ENCODE data around the gene DBF4.
"Not testable (repeated sequence)": the region's sequence is repeated elsewhere in the genome, so short reads cannot be mapped to it uniquely, and the experiment has no call there.

The DBF4 gene

GRCh38 chr7:87875151-87876039 is 898 bp upstream of the DBF4 start:
- ATAC-seq (peak; percentile 6), DNase-seq (no peak)
- peak overlapping the region in 1 of 2 donors; percentile 87 for H3K27ac Mint-ChIP-seq
- no peaks in the 10 kb centered on the region for H3K27me3 Mint-ChIP-seq
- H3K4me1 Mint-ChIP-seq = peaks cover 40% of the 10 kb centered on the region
- H3K9me3 Mint-ChIP-seq = peaks cover 14 to 21% of the 10 kb centered on the region in 2 donors
- H3K4me3 Mint-ChIP-seq = peak overlapping the region; percentile 85 to 98

- Mint-ChIP-seq H3K27ac (peak overlapping the region; percentile 98), H3K4me3 (peak overlapping the region; percentile 85 to 98), H3K4me1 (peaks cover 54% of the 10 kb centered on the region), H3K27me3 (no peaks in the 10 kb centered on the region), H3K9me3 (peaks cover 10 to 12% of the 10 kb centered on the region in 2 donors)
- ATAC-seq (peak; percentile 32), DNase-seq (peak in 1 of 2 donors; percentile 47)
Observed at GRCh38 chr7:87876869-87877234, 559 bp downstream of the DBF4 start.

- peaks cover 54% of the 10 kb centered on the region for H3K4me1 Mint-ChIP-seq
- peak overlapping the region; percentile 98 for H3K27ac Mint-ChIP-seq
- peak overlapping the region; percentile 85 to 98 for H3K4me3 Mint-ChIP-seq
- H3K9me3 Mint-ChIP-seq = peaks cover 4 to 7% of the 10 kb centered on the region in 2 donors
- ATAC-seq = no peak
- no peak for DNase-seq
- H3K27me3 Mint-ChIP-seq = no peaks in the 10 kb centered on the region
Observed at GRCh38 chr7:87877366-87878040, 1.2 kb downstream of the DBF4 start.

- H3K27me3 Mint-ChIP-seq = no peaks in the 10 kb centered on the region
- DNase-seq (no peak), ATAC-seq (no peak)
- peaks cover 47% of the 10 kb centered on the region for H3K4me1 Mint-ChIP-seq
- no peak overlapping the region for H3K27ac Mint-ChIP-seq
- no peaks in the 10 kb centered on the region for H3K9me3 Mint-ChIP-seq
- H3K4me3 Mint-ChIP-seq = peak overlapping the region; percentile 22 to 85
Observed at GRCh38 chr7:87878208-87878735, 2.0 kb downstream of the DBF4 start.

- no peak overlapping the region for H3K4me3 Mint-ChIP-seq
- H3K9me3 Mint-ChIP-seq = no peaks in the 10 kb centered on the region
- ATAC-seq = no peak
- H3K4me1 Mint-ChIP-seq = peaks cover 26% of the 10 kb centered on the region
- H3K27me3 Mint-ChIP-seq = no peaks in the 10 kb centered on the region
- DNase-seq = no peak
- no peak overlapping the region for H3K27ac Mint-ChIP-seq
Observed at GRCh38 chr7:87882151-87882937, 6.1 kb downstream of the DBF4 start.

- Mint-ChIP-seq H3K9me3 (no peaks in the 10 kb centered on the region), H3K4me1 (peaks cover 21% of the 10 kb centered on the region), H3K27ac (no peak overlapping the region), H3K4me3 (no peak overlapping the region), H3K27me3 (no peaks in the 10 kb centered on the region)
- no peak for DNase-seq
- ATAC-seq = no peak
Observed at GRCh38 chr7:87885018-87885417, 8.7 kb downstream of the DBF4 start.

GRCh38 chr7:87886875-87887274 is 10.6 kb downstream of the DBF4 start:
- H3K27me3 Mint-ChIP-seq = no peaks in the 10 kb centered on the region
- no peak for DNase-seq
- H3K4me1 Mint-ChIP-seq = peaks cover 5% of the 10 kb centered on the region
- no peaks in the 10 kb centered on the region for H3K9me3 Mint-ChIP-seq
- no peak for ATAC-seq
- no peak overlapping the region for H3K4me3 Mint-ChIP-seq
- no peak overlapping the region for H3K27ac Mint-ChIP-seq

- H3K9me3 Mint-ChIP-seq = no peaks in the 10 kb centered on the region
- H3K27ac Mint-ChIP-seq = no peak overlapping the region
- no peak for DNase-seq
- no peak for ATAC-seq
- no peak overlapping the region for H3K4me3 Mint-ChIP-seq
- H3K27me3 Mint-ChIP-seq = no peaks in the 10 kb centered on the region
- no peaks in the 10 kb centered on the region for H3K4me1 Mint-ChIP-seq
Observed at GRCh38 chr7:87895363-87895762, 19.1 kb downstream of the DBF4 start.

- ATAC-seq = no peak
- Mint-ChIP-seq H3K4me1 (no peaks in the 10 kb centered on the region), H3K27me3 (no peaks in the 10 kb centered on the region), H3K27ac (no peak overlapping the region), H3K4me3 (no peak overlapping the region), H3K9me3 (no peaks in the 10 kb centered on the region)
- no peak for DNase-seq
Observed at GRCh38 chr7:87899255-87899654, 23.0 kb downstream of the DBF4 start.

- ATAC-seq, DNase-seq, H3K4me3 Mint-ChIP-seq, H3K27me3 Mint-ChIP-seq, H3K27ac Mint-ChIP-seq, H3K9me3 Mint-ChIP-seq, H3K4me1 Mint-ChIP-seq: not testable (repeated sequence)
Observed at GRCh38 chr7:87907136-87907906, 31.0 kb downstream of the DBF4 start.

- not testable (repeated sequence) for H3K27me3 Mint-ChIP-seq, H3K9me3 Mint-ChIP-seq, H3K4me3 Mint-ChIP-seq, DNase-seq, H3K4me1 Mint-ChIP-seq, ATAC-seq
- peak overlapping the region in 1 of 2 donors; percentile 1 for H3K27ac Mint-ChIP-seq
Observed at GRCh38 chr7:87908814-87909213, 32.5 kb downstream of the DBF4 start.

- no peaks in the 10 kb centered on the region for H3K9me3 Mint-ChIP-seq
- DNase-seq = no peak
- no peaks in the 10 kb centered on the region for H3K27me3 Mint-ChIP-seq
- ATAC-seq = no peak
- H3K27ac Mint-ChIP-seq = no peak overlapping the region
- no peaks in the 10 kb centered on the region for H3K4me1 Mint-ChIP-seq
- H3K4me3 Mint-ChIP-seq = no peak overlapping the region
Observed at GRCh38 chr7:87912121-87912520, 35.8 kb downstream of the DBF4 start.

GRCh38 chr7:87918740-87919139 is 42.4 kb downstream of the DBF4 start:
- DNase-seq (no peak), ATAC-seq (no peak)
- no peaks in the 10 kb centered on the region for H3K9me3 Mint-ChIP-seq
- no peaks in the 10 kb centered on the region for H3K4me1 Mint-ChIP-seq
- no peak overlapping the region for H3K4me3 Mint-ChIP-seq
- no peaks in the 10 kb centered on the region for H3K27me3 Mint-ChIP-seq
- no peak overlapping the region for H3K27ac Mint-ChIP-seq

- no peaks in the 10 kb centered on the region for H3K9me3 Mint-ChIP-seq
- ATAC-seq (no peak), DNase-seq (no peak)
- no peaks in the 10 kb centered on the region for H3K4me1 Mint-ChIP-seq
- H3K27me3 Mint-ChIP-seq = no peaks in the 10 kb centered on the region
- no peak overlapping the region for H3K4me3 Mint-ChIP-seq
- no peak overlapping the region for H3K27ac Mint-ChIP-seq
Observed at GRCh38 chr7:87919875-87920274, 43.6 kb downstream of the DBF4 start.

- Mint-ChIP-seq H3K9me3 (no peaks in the 10 kb centered on the region), H3K27me3 (no peaks in the 10 kb centered on the region), H3K27ac (no peak overlapping the region), H3K4me1 (no peaks in the 10 kb centered on the region), H3K4me3 (no peak overlapping the region)
- DNase-seq (no peak), ATAC-seq (no peak)
Observed at GRCh38 chr7:87920578-87920977, 44.3 kb downstream of the DBF4 start.

All from stimulated activated naive CD8-positive, alpha-beta T cell treated with anti-CD3 and anti-CD28 coated beads, Interleukin-15, amount 100 ng/mL, for 72 hours (primary cell).